ENCODE results near the gene TMEM123. TPM values are rescaled to one million over a fixed set of nuclear protein-coding genes. Genes with fewer than 3 reads are reported as not detected.

TMEM123 gene
- total and polyA plus RNA-seq, 2 of the 8 experiments (the other 6 are each of a cell fraction or from before 2014, with no cell fraction given), result 75.5 to 80.1 TPM

- Histone ChIP-seq H3K27ac (ENCODE audit: low read depth, low read length) (no peak overlapping the region), H3K23me2 (ENCODE audit: low read depth, low read length) (0 out of 2 replicates have a peak, but pooled peaks cover 2% of the 10 kb centered on the region), H3K9ac (replicated peaks in 1 of 4; ENCODE audit: extremely low read depth in 1 of 4, low read depth in 3 of 4, low read length in 3 of 4) (no peak overlapping the region), H2BK20ac (ENCODE audit: low read length) (no peak overlapping the region), H2BK15ac (ENCODE audit: low read length) (no peak overlapping the region), H3K27me3 (replicated peaks in 1 of 4; ENCODE audit: control insufficient read depth in 3 of 4, extremely low read depth in 1 of 4, insufficient read depth in 3 of 4, low read length in 3 of 4) (no peaks in the 10 kb centered on the region), H3K14ac (ENCODE audit: insufficient read length) (no peak overlapping the region), H3K4me3 (ENCODE audit: extremely low read depth in 1 of 4, insufficient read depth in 2 of 4, low read depth in 3 of 4, low read length in 4 of 4) (no peak overlapping the region), H3K4me2 (ENCODE audit: insufficient read depth in 1 of 2, low read depth in 2 of 2, low read length in 2 of 2) (no peak overlapping the region), H4K8ac (ENCODE audit: extremely low read depth, insufficient read depth, low read length) (no peak overlapping the region), H3K79me2 (ENCODE audit: control insufficient read depth in 1 of 2, insufficient read depth in 2 of 2, low read length in 2 of 2) (peaks cover 0 to 10% of the 10 kb centered on the region in 2 experiments; a peak in 1 of 4 replicates), H3K4me1 (replicated peaks in 1 of 4; ENCODE audit: control insufficient read depth in 3 of 4, insufficient read depth in 4 of 4, low read length in 3 of 4) (peaks cover 0 to 5% (median 3%) of the 10 kb centered on the region in 4 experiments; a peak in 5 of 7 replicates), H2BK12ac (ENCODE audit: low read depth, low read length) (no peak overlapping the region), H3K18ac (ENCODE audit: extremely low read depth, low read length) (no peak overlapping the region), H4K91ac (replicated peaks; ENCODE audit: insufficient read length, low read length) (no peak overlapping the region), H2BK120ac (replicated peaks; ENCODE audit: low read depth, low read length) (no peak overlapping the region), H3K23ac (ENCODE audit: insufficient read length) (no peak overlapping the region), H3K9me3 (ENCODE audit: insufficient read depth in 2 of 2, low read depth in 1 of 2, low read length in 1 of 2) (no peaks in the 10 kb centered on the region), H2AFZ (ENCODE audit: low read length) (no peak overlapping the region), H3K36me3 (ENCODE audit: control insufficient read depth in 2 of 4, insufficient read depth in 4 of 4, low read length in 3 of 4) (peaks cover 0 to 16% (median 4%) of the 10 kb centered on the region in 4 experiments; a peak in 3 of 8 replicates), H4K20me1 (replicated peaks in 1 of 2; ENCODE audit: control insufficient read depth in 1 of 2, insufficient read depth in 2 of 2, low read length in 2 of 2) (peaks cover 0 to 1% of the 10 kb centered on the region in 2 experiments), H3K79me1 (ENCODE audit: low read depth, low read length) (no peaks in the 10 kb centered on the region), H3K56ac (replicated peaks; ENCODE audit: insufficient read length, low read depth, low read length) (no peak overlapping the region), H3K4ac (replicated peaks; ENCODE audit: insufficient read length, low read depth, low read length) (no peak overlapping the region), H4K5ac (ENCODE audit: insufficient read length, low read depth, low read length) (no peak overlapping the region), H2AK5ac (ENCODE audit: low read depth, low read length) (no peak overlapping the region), H2BK5ac (ENCODE audit: low read depth, low read length) (no peak overlapping the region)
- 87% methylated on average over 2 of the region's 2 CpGs; no CpG with 5 or more reads in 1 of the 2 experiments for WGBS, 2 experiments (ENCODE audit: extremely low coverage in 1 of 2, insufficient coverage in 1 of 2, insufficient read length in 1 of 2, insufficient replicate concordance in 2 of 2, low coverage in 1 of 2, low lambda C conversion rate in 2 of 2, missing lambda C conversion rate in 1 of 2)
- ChIA-PET POLR2A (ENCODE audit: partially characterized antibody) (no interaction called here), CTCF (ENCODE audit: partially characterized antibody) (interaction anchor here (2.4 kb wide), 1 partner anchor 12 kb away, joined by 14 read pairs; no protein-coding TSS in a partner anchor)
- DNase-seq (ENCODE audit: low read depth in 1 of 2, low spot score in 2 of 2) (no peak), FAIRE-seq (no peak)
- TF ChIP-seq SAP30 (IDR thresholded peaks at IDR 0.05; ENCODE audit: insufficient read depth, insufficient replicate concordance, low read length) (no peak), RFX5 (IDR thresholded peaks at IDR 0.05; ENCODE audit: borderline replicate concordance, low read depth, low read length) (no peak), HDAC2 (IDR thresholded peaks at IDR 0.05; ENCODE audit: borderline replicate concordance in 1 of 2, low read depth in 2 of 2, low read length in 2 of 2) (no peak), POLR2A (IDR thresholded peaks at IDR 0.05; ENCODE audit: control extremely low read depth in 1 of 2, low read depth in 2 of 2, low read length in 2 of 2) (no peak), MAFK (IDR thresholded peaks at IDR 0.05; ENCODE audit: low read depth, low read length) (no peak), KDM5A (IDR thresholded peaks at IDR 0.05; ENCODE audit: low read length) (no peak), SIRT6 (IDR thresholded peaks at IDR 0.05; ENCODE audit: low read length) (no peak), KDM4A (IDR thresholded peaks at IDR 0.05; ENCODE audit: low read depth, low read length, severe bottlenecking) (no peak), TEAD4 (IDR thresholded peaks at IDR 0.05; ENCODE audit: low read depth, low read length) (no peak), RAD21 (IDR thresholded peaks at IDR 0.05 in 1 of 2, conservative IDR thresholded peaks at IDR 0.05 in 1 of 2; ENCODE audit: low read depth in 2 of 2, low read length in 2 of 2) (no peak), NRF1 (IDR thresholded peaks at IDR 0.05; ENCODE audit: low read depth, low read length) (no peak)
- TF ChIP-seq, protein P1, sequence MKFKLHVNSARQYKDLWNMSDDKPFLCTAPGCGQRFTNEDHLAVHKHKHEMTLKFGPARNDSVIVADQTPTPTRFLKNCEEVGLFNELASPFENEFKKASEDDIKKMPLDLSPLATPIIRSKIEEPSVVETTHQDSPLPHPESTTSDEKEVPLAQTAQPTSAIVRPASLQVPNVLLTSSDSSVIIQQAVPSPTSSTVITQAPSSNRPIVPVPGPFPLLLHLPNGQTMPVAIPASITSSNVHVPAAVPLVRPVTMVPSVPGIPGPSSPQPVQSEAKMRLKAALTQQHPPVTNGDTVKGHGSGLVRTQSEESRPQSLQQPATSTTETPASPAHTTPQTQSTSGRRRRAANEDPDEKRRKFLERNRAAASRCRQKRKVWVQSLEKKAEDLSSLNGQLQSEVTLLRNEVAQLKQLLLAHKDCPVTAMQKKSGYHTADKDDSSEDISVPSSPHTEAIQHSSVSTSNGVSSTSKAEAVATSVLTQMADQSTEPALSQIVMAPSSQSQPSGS (IDR thresholded peaks at IDR 0.05; ENCODE audit: low read length), result no peak
These were observed 74.7 kb downstream of the TMEM123 start for GRCh38 chr11:102377891-102378290.
